Neutrophil (primary cell): ENCODE data around the gene GLRX5.
A peak's percentile ranks its signal among the peaks of the same experiment; 100 is the strongest.

Experiments
- H3K27ac ChIP-seq: fragments of 200-600 bp; sonication (generic); 2 replicates; pipeline ENCODE4 v1.5.1; 2016; ENCODE audit warnings: mild to moderate bottlenecking, moderate library complexity
- H3K27me3 ChIP-seq: fragments of 200-600 bp; sonication (generic); 2 replicates; pipeline ENCODE4 v1.6.0; 2016; ENCODE audit warnings: mild to moderate bottlenecking
- H3K36me3 ChIP-seq: fragments of 200-600 bp; sonication (generic); 2 replicates; pipeline ENCODE4 v1.5.1; 2017
- H3K4me1 ChIP-seq, 2 experiments: fragments of 200-600 bp in 1 of 2; sonication (generic) in 1 of 2; 1 replicate in 1 of 2; 2 replicates in 1 of 2; pipeline versions ENCODE4 v1.5.1 to v1.6.1; 2013 to 2016; ENCODE audit warnings: low read depth in 1 of 2, low read length in 1 of 2, mild to moderate bottlenecking in 1 of 2, moderate library complexity in 1 of 2; ENCODE audit not compliant: control insufficient read depth in 1 of 2, insufficient read depth in 1 of 2
- H3K4me3 ChIP-seq, 2 experiments: fragments of 200-600 bp in 1 of 2; sonication (generic) in 1 of 2; 1 replicate in 1 of 2; 2 replicates in 1 of 2; pipeline ENCODE4 v1.5.1; 2013 to 2016; ENCODE audit warnings: low read depth in 1 of 2, low read length in 1 of 2, mild to moderate bottlenecking in 1 of 2, moderate library complexity in 1 of 2
- H3K9me3 ChIP-seq: fragments of 200-600 bp; sonication (generic); 2 replicates; pipeline ENCODE4 v1.5.1; 2016
- TF ChIP-seq, protein P1 (sequence below): fragments of 200-600 bp; sonication (generic); IDR thresholded peaks from 2 replicates; pipeline ENCODE4 v1.5.1; 2016; ENCODE audit warnings: antibody characterized with exemption

The GLRX5 gene

DNA sequence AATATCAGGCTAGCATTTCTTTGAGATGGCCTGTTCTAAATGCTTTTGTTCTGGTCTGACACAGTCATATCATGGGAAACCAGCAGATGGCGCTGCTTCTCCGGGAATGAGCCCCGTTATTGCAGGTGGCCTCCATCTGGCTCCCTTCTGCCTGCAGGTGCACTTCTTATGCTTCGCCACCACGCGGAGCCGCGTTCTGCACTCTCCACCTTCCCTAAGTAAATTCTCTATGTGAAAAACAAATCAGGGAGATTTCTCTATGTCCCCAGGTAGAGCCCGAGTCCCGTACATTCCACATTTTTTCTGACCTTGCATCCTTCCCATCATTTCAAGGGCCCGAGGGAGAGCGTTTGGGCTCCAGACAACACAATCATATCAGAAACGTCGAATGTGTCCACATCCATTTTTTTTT is 26.2 kb downstream of the GLRX5 start:
- TF ChIP-seq, protein P1, sequence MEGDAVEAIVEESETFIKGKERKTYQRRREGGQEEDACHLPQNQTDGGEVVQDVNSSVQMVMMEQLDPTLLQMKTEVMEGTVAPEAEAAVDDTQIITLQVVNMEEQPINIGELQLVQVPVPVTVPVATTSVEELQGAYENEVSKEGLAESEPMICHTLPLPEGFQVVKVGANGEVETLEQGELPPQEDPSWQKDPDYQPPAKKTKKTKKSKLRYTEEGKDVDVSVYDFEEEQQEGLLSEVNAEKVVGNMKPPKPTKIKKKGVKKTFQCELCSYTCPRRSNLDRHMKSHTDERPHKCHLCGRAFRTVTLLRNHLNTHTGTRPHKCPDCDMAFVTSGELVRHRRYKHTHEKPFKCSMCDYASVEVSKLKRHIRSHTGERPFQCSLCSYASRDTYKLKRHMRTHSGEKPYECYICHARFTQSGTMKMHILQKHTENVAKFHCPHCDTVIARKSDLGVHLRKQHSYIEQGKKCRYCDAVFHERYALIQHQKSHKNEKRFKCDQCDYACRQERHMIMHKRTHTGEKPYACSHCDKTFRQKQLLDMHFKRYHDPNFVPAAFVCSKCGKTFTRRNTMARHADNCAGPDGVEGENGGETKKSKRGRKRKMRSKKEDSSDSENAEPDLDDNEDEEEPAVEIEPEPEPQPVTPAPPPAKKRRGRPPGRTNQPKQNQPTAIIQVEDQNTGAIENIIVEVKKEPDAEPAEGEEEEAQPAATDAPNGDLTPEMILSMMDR = peak; percentile 73
- no peak overlapping the region for H3K27ac ChIP-seq

GRCh38 chr14:95562892-95563685 is 28.2 kb downstream of the GLRX5 start:
- H3K4me3 ChIP-seq = no peak overlapping the region
- H3K9me3 ChIP-seq = no peaks in the 10 kb centered on the region
- TF ChIP-seq, protein P1 = no peak
- no peak overlapping the region for H3K27ac ChIP-seq
- H3K4me1 ChIP-seq = no peaks in the 10 kb centered on the region
- no peaks in the 10 kb centered on the region for H3K36me3 ChIP-seq
- H3K27me3 ChIP-seq = peaks cover 15% of the 10 kb centered on the region

More for the DNA sequence above, 26.2 kb downstream of the GLRX5 start:
- Histone ChIP-seq H3K4me1 (no peaks in the 10 kb centered on the region), H3K9me3 (no peaks in the 10 kb centered on the region), H3K4me3 (no peak overlapping the region), H3K27me3 (peaks cover 15% of the 10 kb centered on the region), H3K36me3 (no peaks in the 10 kb centered on the region)

- Histone ChIP-seq H3K9me3 (no peaks in the 10 kb centered on the region), H3K4me3 (no peak overlapping the region), H3K27ac (no peak overlapping the region), H3K27me3 (peaks cover 23% of the 10 kb centered on the region), H3K4me1 (no peaks in the 10 kb centered on the region), H3K36me3 (no peaks in the 10 kb centered on the region)
- TF ChIP-seq, protein P1 = no peak
These were observed 29.2 kb downstream of the GLRX5 start for GRCh38 chr14:95564060-95564459.

GRCh38 chr14:95569440-95569839 is 34.6 kb downstream of the GLRX5 start:
- H3K27me3 ChIP-seq = peaks cover 14% of the 10 kb centered on the region
- no peaks in the 10 kb centered on the region for H3K4me1 ChIP-seq
- H3K9me3 ChIP-seq = no peaks in the 10 kb centered on the region
- H3K4me3 ChIP-seq = no peak overlapping the region
- H3K27ac ChIP-seq = no peak overlapping the region
- no peaks in the 10 kb centered on the region for H3K36me3 ChIP-seq
- TF ChIP-seq, protein P1 = no peak

DNA sequence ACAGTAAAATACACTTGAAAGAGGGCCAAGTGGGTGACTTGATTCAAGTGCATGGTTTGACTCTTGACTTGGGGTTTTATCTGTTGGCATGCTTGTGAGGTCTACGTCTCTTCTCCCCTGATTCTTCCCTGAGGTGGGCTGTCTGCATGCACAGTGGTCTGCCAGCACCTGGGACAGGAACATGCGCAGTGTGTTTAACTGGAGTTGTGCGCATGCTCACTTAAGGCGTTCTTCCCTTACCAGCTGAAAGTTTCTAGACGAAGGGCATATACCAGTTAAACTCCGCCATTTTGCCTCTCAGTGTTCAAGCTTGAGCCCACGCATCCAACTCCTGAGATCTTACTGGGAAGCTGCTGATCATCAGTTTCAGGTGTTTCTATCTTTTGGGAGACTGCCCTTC is 38.5 kb downstream of the GLRX5 start:
- H3K4me3 ChIP-seq = no peak overlapping the region
- H3K36me3 ChIP-seq = no peaks in the 10 kb centered on the region
- H3K4me1 ChIP-seq = no peaks in the 10 kb centered on the region
- H3K27ac ChIP-seq = no peak overlapping the region
- peaks cover 33% of the 10 kb centered on the region for H3K27me3 ChIP-seq
- TF ChIP-seq, protein P1 = no peak
- H3K9me3 ChIP-seq = no peaks in the 10 kb centered on the region
